HepG2 (cell line): ENCODE results near the gene JMJD6. TPM values are rescaled to one million over a fixed set of nuclear protein-coding genes. Genes with fewer than 3 reads are reported as not detected.

Experiments
- ARNT2 ChIP-seq: sonication (generic); formaldehyde crosslinking; IDR thresholded peaks from 2 replicates; pipeline ENCODE4 v1.8.0; 2022; ENCODE audit warnings: mild to moderate bottlenecking, low read depth, missing genetic modification reagents, moderate library complexity
- CHD2 ChIP-seq: IDR thresholded peaks from 2 replicates; pipeline ENCODE4 v1.6.1; 2011; ENCODE audit warnings: low read depth, low read length, improper control_type of control experiment
- GABPB1 ChIP-seq: IDR thresholded peaks from 2 replicates; pipeline ENCODE4 v1.6.1; 2016; ENCODE audit warnings: mild to moderate bottlenecking, missing genetic modification reagents, moderate library complexity, missing compliant biosample characterization
- GLI4 ChIP-seq: sonication (generic); formaldehyde crosslinking; IDR thresholded peaks from 2 replicates; pipeline ENCODE4 v1.5.1; 2020; ENCODE audit warnings: missing genetic modification reagents, mild to moderate bottlenecking, moderate library complexity, borderline replicate concordance
- HNRNPLL ChIP-seq: fragments of 200-400 bp; formaldehyde crosslinking; IDR thresholded peaks from 2 replicates; pipeline ENCODE4 v1.6.1; 2017; ENCODE audit warnings: mild to moderate bottlenecking, low read depth, low read length; ENCODE audit not compliant: poor library complexity, severe bottlenecking
- MAX ChIP-seq: IDR thresholded peaks from 2 replicates; pipeline ENCODE4 v1.6.1; 2012; ENCODE audit warnings: inconsistent platforms
- MXD1 ChIP-seq: sonication (generic); formaldehyde crosslinking; IDR thresholded peaks from 2 replicates; pipeline ENCODE4 v1.4.0; 2020; ENCODE audit warnings: mild to moderate bottlenecking, missing genetic modification reagents
- POGK ChIP-seq: sonication (generic); formaldehyde crosslinking; conservative IDR thresholded peaks from 2 replicates; pipeline ENCODE4 v1.8.0; 2022; ENCODE audit warnings: mild to moderate bottlenecking, moderate library complexity, missing genetic modification reagents
- RAD21 ChIP-seq: fragments of 450-650 bp; formaldehyde crosslinking; IDR thresholded peaks from 2 replicates; pipeline ENCODE4 v1.5.0; 2020; ENCODE audit warnings: mild to moderate bottlenecking
- RBFOX2 ChIP-seq: fragments of 200-400 bp; formaldehyde crosslinking; IDR thresholded peaks from 2 replicates; pipeline ENCODE4 v1.6.1; 2017; ENCODE audit warnings: low read depth, mild to moderate bottlenecking, low read length
- SAP130 ChIP-seq: IDR thresholded peaks from 2 replicates; pipeline ENCODE4 v1.6.1; 2016; ENCODE audit warnings: low read depth
- ZNF33B ChIP-seq: sonication (generic); formaldehyde crosslinking; IDR thresholded peaks from 2 replicates; pipeline ENCODE4 v1.5.1; 2020; ENCODE audit warnings: mild to moderate bottlenecking, missing genetic modification reagents
- ZNF781 ChIP-seq: sonication (generic); formaldehyde crosslinking; IDR thresholded peaks from 2 replicates; pipeline ENCODE4 v1.5.1; 2020; ENCODE audit warnings: borderline replicate concordance, mild to moderate bottlenecking, missing genetic modification reagents; ENCODE audit errors: not compliant biosample characterization
- ZNF784 ChIP-seq: sonication (generic); formaldehyde crosslinking; IDR thresholded peaks from 2 replicates; pipeline ENCODE4 v1.5.1; 2020; ENCODE audit warnings: missing genetic modification reagents, mild to moderate bottlenecking, borderline replicate concordance
- polyA plus RNA-seq, 8 experiments: library from polyadenylated mRNA; depleted of rRNA in 3 of 8; stranded (reverse) in 7 of 8; unstranded in 1 of 8; fragments of >200 nt; fragmentation: Illumina TruSeq in 4 of 8; extraction: Trizol in 4 of 8; gene quantifications; 2 replicates each; pipeline versions ENCODE4 v1.2.1 to v1.2.3, GENCODE V29; 2011 to 2016; ENCODE audit warnings: low read depth in 4 of 8, missing spikeins in 1 of 8, mixed read lengths in 1 of 8; ENCODE audit not compliant: insufficient read depth in 1 of 8
- total RNA-seq, 5 experiments: library from RNA; depleted of rRNA; stranded (reverse); fragments of >200 nt; fragmentation: Illumina TruSeq; extraction: Trizol; gene quantifications; 2 replicates each; pipeline ENCODE4 v1.2.3, GENCODE V29; 2016; ENCODE audit warnings: low read depth in 1 of 5
- TF ChIP-seq, protein P1 (sequence below): sonication (generic); formaldehyde crosslinking; conservative IDR thresholded peaks from 2 replicates; pipeline ENCODE4 v1.4.0; 2020; ENCODE audit warnings: missing genetic modification reagents
- TF ChIP-seq, protein P2 (sequence below): sonication (generic); formaldehyde crosslinking; IDR thresholded peaks from 2 replicates; pipeline ENCODE4 v1.8.1; 2023; ENCODE audit warnings: mild to moderate bottlenecking, missing genetic modification reagents
- TF ChIP-seq, protein P3 (sequence below): sonication (generic); formaldehyde crosslinking; IDR thresholded peaks from 2 replicates; pipeline ENCODE4 v1.4.0; 2020; ENCODE audit warnings: missing genetic modification reagents

The JMJD6 gene
- total and polyA plus RNA-seq, 2 of the 13 experiments (the other 11 are each of a cell fraction or from before 2014, with no cell fraction given) = 33.6 to 41.0 TPM

GRCh38 chr17:76709951-76710862, 16.2 kb downstream of the JMJD6 start (continued):
- TF ChIP-seq, protein P1, sequence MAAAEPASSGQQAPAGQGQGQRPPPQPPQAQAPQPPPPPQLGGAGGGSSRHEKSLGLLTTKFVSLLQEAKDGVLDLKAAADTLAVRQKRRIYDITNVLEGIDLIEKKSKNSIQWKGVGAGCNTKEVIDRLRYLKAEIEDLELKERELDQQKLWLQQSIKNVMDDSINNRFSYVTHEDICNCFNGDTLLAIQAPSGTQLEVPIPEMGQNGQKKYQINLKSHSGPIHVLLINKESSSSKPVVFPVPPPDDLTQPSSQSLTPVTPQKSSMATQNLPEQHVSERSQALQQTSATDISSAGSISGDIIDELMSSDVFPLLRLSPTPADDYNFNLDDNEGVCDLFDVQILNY (CRISPR knock-in tag) = 0 out of 2 replicates have a peak, but pooled peaks have one; percentile 5
- TF ChIP-seq, protein P2, sequence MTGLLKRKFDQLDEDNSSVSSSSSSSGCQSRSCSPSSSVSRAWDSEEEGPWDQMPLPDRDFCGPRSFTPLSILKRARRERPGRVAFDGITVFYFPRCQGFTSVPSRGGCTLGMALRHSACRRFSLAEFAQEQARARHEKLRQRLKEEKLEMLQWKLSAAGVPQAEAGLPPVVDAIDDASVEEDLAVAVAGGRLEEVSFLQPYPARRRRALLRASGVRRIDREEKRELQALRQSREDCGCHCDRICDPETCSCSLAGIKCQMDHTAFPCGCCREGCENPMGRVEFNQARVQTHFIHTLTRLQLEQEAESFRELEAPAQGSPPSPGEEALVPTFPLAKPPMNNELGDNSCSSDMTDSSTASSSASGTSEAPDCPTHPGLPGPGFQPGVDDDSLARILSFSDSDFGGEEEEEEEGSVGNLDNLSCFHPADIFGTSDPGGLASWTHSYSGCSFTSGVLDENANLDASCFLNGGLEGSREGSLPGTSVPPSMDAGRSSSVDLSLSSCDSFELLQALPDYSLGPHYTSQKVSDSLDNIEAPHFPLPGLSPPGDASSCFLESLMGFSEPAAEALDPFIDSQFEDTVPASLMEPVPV (CRISPR knock-in tag) = peak; percentile 52; the same call in 1 of the 2 replicates
- TF ChIP-seq GABPB1 (CRISPR knock-in tag) = peak; percentile 30; the same call in 1 of the 2 replicates
- 0 out of 2 replicates have a peak, but pooled peaks have one; percentile 38 for TF ChIP-seq POGK
- TF ChIP-seq CHD2 = 0 out of 2 replicates have a peak, but pooled peaks have one; percentile 25
- TF ChIP-seq, protein P3, sequence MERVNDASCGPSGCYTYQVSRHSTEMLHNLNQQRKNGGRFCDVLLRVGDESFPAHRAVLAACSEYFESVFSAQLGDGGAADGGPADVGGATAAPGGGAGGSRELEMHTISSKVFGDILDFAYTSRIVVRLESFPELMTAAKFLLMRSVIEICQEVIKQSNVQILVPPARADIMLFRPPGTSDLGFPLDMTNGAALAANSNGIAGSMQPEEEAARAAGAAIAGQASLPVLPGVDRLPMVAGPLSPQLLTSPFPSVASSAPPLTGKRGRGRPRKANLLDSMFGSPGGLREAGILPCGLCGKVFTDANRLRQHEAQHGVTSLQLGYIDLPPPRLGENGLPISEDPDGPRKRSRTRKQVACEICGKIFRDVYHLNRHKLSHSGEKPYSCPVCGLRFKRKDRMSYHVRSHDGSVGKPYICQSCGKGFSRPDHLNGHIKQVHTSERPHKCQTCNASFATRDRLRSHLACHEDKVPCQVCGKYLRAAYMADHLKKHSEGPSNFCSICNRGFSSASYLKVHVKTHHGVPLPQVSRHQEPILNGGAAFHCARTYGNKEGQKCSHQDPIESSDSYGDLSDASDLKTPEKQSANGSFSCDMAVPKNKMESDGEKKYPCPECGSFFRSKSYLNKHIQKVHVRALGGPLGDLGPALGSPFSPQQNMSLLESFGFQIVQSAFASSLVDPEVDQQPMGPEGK (CRISPR knock-in tag) = peak; percentile 35
- peak; percentile 39; the same call in 1 of the 2 replicates for TF ChIP-seq RAD21 (CRISPR knock-in tag)
- TF ChIP-seq MXD1 (CRISPR knock-in tag) = 0 out of 2 replicates have a peak, but pooled peaks have one; percentile 47
- peak; percentile 26 for TF ChIP-seq HNRNPLL
- peak; percentile 18; the same call in 1 of the 2 replicates for TF ChIP-seq SAP130 (CRISPR knock-in tag)
- TF ChIP-seq ARNT2 (CRISPR knock-in tag) = peak; percentile 48; the same call in 1 of the 2 replicates
- peak; percentile 57; the same call in 1 of the 2 replicates for TF ChIP-seq GLI4
- TF ChIP-seq ZNF784 (CRISPR knock-in tag) = peak; percentile 54; the same call in 1 of the 2 replicates
- TF ChIP-seq ZNF33B (CRISPR knock-in tag) = 0 out of 2 replicates have a peak, but pooled peaks have one; percentile 76
- TF ChIP-seq RBFOX2 = peak; percentile 28; the same call in 1 of the 2 replicates
- TF ChIP-seq MAX = peak; percentile 67
- peak; percentile 51 for TF ChIP-seq ZNF781 (CRISPR knock-in tag)
